SK-N-SH (cell line): ENCODE data around the gene ECI1. TPM values are rescaled to one million over a fixed set of nuclear protein-coding genes. Genes with fewer than 3 reads are reported as not detected.

Source experiments
- CTCF ChIA-PET: fragments of 300-600, 350-600 bp; formaldehyde crosslinking; extraction: SDS; loops from one replicate; lab custom pipeline; 2021; lab: Yijun Ruan, JAX
- POLR2A ChIA-PET: fragments of 350-600 bp; sonication (Branson Sonifier 250); formaldehyde crosslinking; extraction: SDS; loops from one replicate; lab custom pipeline; 2020; ENCODE audit warnings: antibody characterized with exemption, inconsistent platforms; lab: Yijun Ruan, JAX
- DNase-seq: peaks from one replicate; pipeline ENCODE4 v3.0.0; 2012
- H2AFZ ChIP-seq: fragments of 200-600 bp; sonication (generic); 2 replicates; pipeline ENCODE4 v1.8.1; 2016; ENCODE audit warnings: antibody characterized with exemption, mild to moderate bottlenecking, low read depth
- H3F3A ChIP-seq: fragments of 200-600 bp; sonication (generic); replicated peaks from 2 replicates; pipeline ENCODE3; 2016; ENCODE audit warnings: antibody characterized with exemption, mild to moderate bottlenecking; ENCODE audit not compliant: insufficient read depth
- H3K27ac ChIP-seq, 2 experiments: fragments of 200-500 bp in 1 of 2; fragments of 200-600 bp in 1 of 2; sonication (Bioruptor generic) in 1 of 2; sonication (generic), shearing (Covaris generic) in 1 of 2; 2 replicates each; pipeline versions ENCODE4 v1.5.1 to v1.6.1; 2014 to 2016; ENCODE audit warnings: low read depth in 2 of 2, inconsistent platforms in 1 of 2, low read length in 1 of 2, mild to moderate bottlenecking in 1 of 2, mixed read lengths in 1 of 2
- H3K27me3 ChIP-seq: fragments of 200-600 bp; sonication (generic), shearing (Covaris generic); 2 replicates; pipeline ENCODE4 v1.6.1; 2016; ENCODE audit warnings: mixed run types; ENCODE audit not compliant: insufficient read depth
- H3K36me3 ChIP-seq, 2 experiments: fragments of 200-500 bp in 1 of 2; fragments of 200-600 bp in 1 of 2; sonication (Bioruptor generic) in 1 of 2; sonication (generic) in 1 of 2; replicated peaks in 1 of 2; 2 replicates each; pipeline versions ENCODE3 to v1.5.1; 2014 to 2016; ENCODE audit warnings: low read length in 1 of 2, mild to moderate bottlenecking in 1 of 2; ENCODE audit not compliant: insufficient read depth in 2 of 2, control insufficient read depth in 1 of 2
- H3K4me1 ChIP-seq, 2 experiments: fragments of 200-500 bp in 1 of 2; fragments of 200-600 bp in 1 of 2; sonication (Bioruptor generic) in 1 of 2; sonication (generic), shearing (Covaris generic) in 1 of 2; 2 replicates each; pipeline versions ENCODE4 v1.5.1 to v1.6.1; 2014 to 2016; ENCODE audit warnings: low read depth in 1 of 2, low read length in 1 of 2, mixed run types in 1 of 2; ENCODE audit not compliant: insufficient read depth in 2 of 2, control insufficient read depth in 1 of 2
- H3K4me2 ChIP-seq: fragments of 200-600 bp; sonication (generic), shearing (Covaris generic); 2 replicates; pipeline ENCODE4 v1.6.1; 2017; ENCODE audit warnings: mixed run types
- H3K4me3 ChIP-seq, 2 experiments: fragments of 200-500 bp in 1 of 2; fragments of 200-600 bp in 1 of 2; sonication (Bioruptor generic) in 1 of 2; sonication (generic), shearing (Covaris generic) in 1 of 2; 2 replicates each; pipeline versions ENCODE4 v1.5.1 to v1.8.1; 2014 to 2016; ENCODE audit warnings: low read depth in 2 of 2, inconsistent platforms in 1 of 2, low read length in 1 of 2, mild to moderate bottlenecking in 1 of 2, mixed read lengths in 1 of 2, moderate library complexity in 1 of 2
- H3K79me2 ChIP-seq: fragments of 200-600 bp; sonication (generic); 2 replicates; pipeline ENCODE4 v1.8.1; 2017; ENCODE audit warnings: mild to moderate bottlenecking; ENCODE audit not compliant: insufficient read depth
- H3K9ac ChIP-seq: fragments of 200-600 bp; sonication (generic); 2 replicates; pipeline ENCODE4 v1.6.1; 2017; ENCODE audit warnings: mixed run types
- H3K9me2 ChIP-seq: fragments of 200-600 bp; sonication (generic); 2 replicates; pipeline ENCODE4 v1.6.1; 2017; ENCODE audit warnings: mixed run types
- H3K9me3 ChIP-seq: fragments of 200-600 bp; sonication (generic); 2 replicates; pipeline ENCODE4 v1.6.1; 2017; ENCODE audit warnings: mixed run types, mild to moderate bottlenecking, moderate library complexity
- H4K20me1 ChIP-seq: fragments of 200-600 bp; sonication (generic); 2 replicates; pipeline ENCODE4 v1.6.1; 2017; ENCODE audit warnings: mild to moderate bottlenecking, mixed run types; ENCODE audit not compliant: insufficient read depth
- CHD2 ChIP-seq: fragments of 150-350 bp; IDR thresholded peaks from 2 replicates; pipeline ENCODE4 v1.6.1; 2018; ENCODE audit warnings: low read length; ENCODE audit not compliant: partially characterized antibody
- ELF1 ChIP-seq: IDR thresholded peaks from 2 replicates; pipeline ENCODE4 v1.4.0; 2012
- FOSL2 ChIP-seq: IDR thresholded peaks from 2 replicates; pipeline ENCODE4 v1.4.0; 2012; ENCODE audit warnings: low read depth, mild to moderate bottlenecking, moderate library complexity, borderline replicate concordance
- GATA2 ChIP-seq: sonication (generic); formaldehyde crosslinking; IDR thresholded peaks from 2 replicates; pipeline ENCODE4 v1.5.0; 2020; ENCODE audit warnings: mild to moderate bottlenecking, missing genetic modification reagents
- MXI1 ChIP-seq: IDR thresholded peaks from 2 replicates; pipeline ENCODE4 v1.6.1; 2012; ENCODE audit warnings: mild to moderate bottlenecking, low read depth, low read length, improper control_type of control experiment
- NRF1 ChIP-seq: IDR thresholded peaks from 2 replicates; pipeline ENCODE4 v1.6.1; 2012; ENCODE audit warnings: low read depth, mild to moderate bottlenecking, low read length
- RAD21 ChIP-seq: IDR thresholded peaks from 2 replicates; pipeline ENCODE4 v1.6.1; 2012; ENCODE audit warnings: mild to moderate bottlenecking, low read length
- RCOR1 ChIP-seq: fragments of 150-350 bp; IDR thresholded peaks from 2 replicates; pipeline ENCODE4 v1.6.1; 2017; ENCODE audit warnings: antibody characterized with exemption, low read length
- RFX5 ChIP-seq: IDR thresholded peaks from 2 replicates; pipeline ENCODE4 v1.6.1; 2012; ENCODE audit warnings: mild to moderate bottlenecking, improper control_type of control experiment, low read length
- RXRA ChIP-seq: IDR thresholded peaks from 2 replicates; pipeline ENCODE4 v1.4.0; 2012; ENCODE audit warnings: low read depth, mild to moderate bottlenecking, borderline replicate concordance
- SIN3A ChIP-seq: IDR thresholded peaks from 2 replicates; pipeline ENCODE4 v1.6.1; 2012; ENCODE audit warnings: low read depth, mild to moderate bottlenecking, low read length, moderate library complexity, borderline replicate concordance
- SMC3 ChIP-seq: IDR thresholded peaks from 2 replicates; pipeline ENCODE4 v1.6.1; 2012; ENCODE audit warnings: low read depth, low read length, improper control_type of control experiment
- TAF1 ChIP-seq: IDR thresholded peaks from 2 replicates; pipeline ENCODE4 v1.6.1; 2012; ENCODE audit warnings: low read depth, mild to moderate bottlenecking, low read length, moderate library complexity, borderline replicate concordance
- TCF12 ChIP-seq: IDR thresholded peaks from 2 replicates; pipeline ENCODE4 v1.4.0; 2012
- TEAD4 ChIP-seq: IDR thresholded peaks from 2 replicates; pipeline ENCODE4 v1.4.0; 2012; ENCODE audit warnings: mild to moderate bottlenecking, borderline replicate concordance; ENCODE audit not compliant: insufficient read depth
- WGBS: methylation state at CpG from one replicate; pipeline ENCODE4 v1.1.6; 2017; ENCODE audit warnings: low lambda C conversion rate; 5-methylcytosine and 5-hydroxymethylcytosine counted together
- polyA plus RNA-seq, 3 experiments: library from polyadenylated mRNA; depleted of rRNA; stranded (reverse); fragments of >200 nt; gene quantifications; 2 replicates each; pipeline ENCODE4 v1.2.3, GENCODE V29; 2012
- TF ChIP-seq, protein P1 (sequence below): IDR thresholded peaks from 2 replicates; pipeline ENCODE4 v1.4.0; 2012; ENCODE audit warnings: low read depth, borderline replicate concordance
- TF ChIP-seq, protein P2 (sequence below): IDR thresholded peaks from 2 replicates; pipeline ENCODE4 v1.6.1; 2012; ENCODE audit warnings: mild to moderate bottlenecking, low read depth, low read length, moderate library complexity

Gene ECI1
- polyA plus RNA-seq, 1 of the 3 experiments (the other 2 are of a cell fraction), result 61.8 TPM

DNA sequence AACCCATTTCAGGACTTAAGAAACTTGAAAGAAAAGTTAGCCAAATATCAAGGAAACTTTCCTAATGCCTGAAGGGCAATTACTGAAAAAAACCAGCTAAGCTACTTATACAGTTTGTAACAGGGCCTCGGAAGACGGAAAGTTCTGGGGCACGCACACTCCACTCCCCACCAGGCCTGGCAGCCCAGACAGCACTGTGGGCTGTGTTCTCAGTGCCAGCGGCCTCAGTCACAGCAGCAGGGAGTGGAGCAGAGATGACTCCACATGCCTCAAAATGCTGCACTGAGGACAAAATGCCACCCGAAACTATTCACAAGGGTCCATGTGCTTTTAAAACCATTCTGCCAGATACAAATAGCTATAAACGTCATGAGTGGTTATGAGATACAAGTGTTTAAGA, 6.3 kb upstream of the ECI1 start:
- peaks cover 72 to 83% of the 10 kb centered on the region in 2 experiments for H3K36me3 ChIP-seq
- CTCF ChIA-PET, result interaction anchor here (1.8 to 2.0 kb wide), 2 partner anchors 53 to 63 kb away, joined by 4 to 9 read pairs; partner anchors contain the start of gene MLST8
- no peaks in the 10 kb centered on the region for H3K9me3 ChIP-seq

DNA sequence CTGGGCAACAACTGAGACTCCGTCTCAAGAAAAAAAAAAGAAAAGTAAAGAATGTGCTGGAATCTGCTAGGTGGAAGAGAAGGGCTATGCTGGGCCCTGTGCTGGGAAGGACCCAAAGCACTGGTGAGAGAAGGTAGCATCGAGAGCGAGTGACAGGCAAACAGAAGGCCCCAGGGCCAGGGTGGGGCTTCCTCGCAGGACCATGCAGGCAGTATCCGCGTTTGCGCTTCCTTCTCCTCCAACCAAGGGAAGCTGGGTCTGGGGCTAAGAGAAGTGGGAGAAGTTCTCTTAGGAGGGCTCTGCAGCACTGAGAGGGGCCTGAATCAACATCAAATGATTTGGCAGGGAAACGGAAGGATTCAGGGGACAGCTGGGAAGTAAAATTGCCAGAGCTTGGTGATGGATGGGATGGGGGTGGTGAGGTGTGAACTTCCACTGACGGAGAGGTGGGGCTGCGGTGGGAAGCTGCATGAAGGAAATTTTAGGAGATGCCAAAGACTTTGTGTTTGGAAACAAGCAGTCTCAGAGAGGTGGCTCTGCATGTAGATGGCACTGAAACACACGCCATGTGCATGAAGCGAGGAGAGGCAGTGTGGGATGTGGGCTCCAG, 5.2 kb upstream of the ECI1 start:
- ChIA-PET POLR2A (no interaction called here), CTCF (interaction anchor here (1.8 to 2.0 kb wide), 2 partner anchors 52 to 62 kb away, joined by 4 to 9 read pairs; partner anchors contain the start of gene MLST8)
- WGBS, result 94% methylated on average over 12 of the region's 12 CpGs
- Histone ChIP-seq H2AFZ (no peak overlapping the region), H3K79me2 (peaks cover 60% of the 10 kb centered on the region), H3F3A (peaks cover 50% of the 10 kb centered on the region), H3K4me2 (no peak overlapping the region), H3K36me3 (peaks cover 61 to 84% of the 10 kb centered on the region in 2 experiments), H4K20me1 (peaks cover 45% of the 10 kb centered on the region), H3K27me3 (no peaks in the 10 kb centered on the region), H3K9me2 (no peaks in the 10 kb centered on the region), H3K4me3 (no peak overlapping the region), H3K27ac (no peak overlapping the region), H3K9ac (no peak overlapping the region), H3K4me1 (peaks cover 5 to 7% of the 10 kb centered on the region in 2 experiments; a peak in 1 of 4 replicates), H3K9me3 (no peaks in the 10 kb centered on the region)
- TF ChIP-seq SMC3 (no peak), RFX5 (no peak), GATA2 (no peak), NRF1 (no peak), TAF1 (no peak), RCOR1 (no peak), ELF1 (no peak), CHD2 (no peak), RXRA (no peak), TCF12 (no peak), TEAD4 (no peak), SIN3A (no peak), RAD21 (no peak), FOSL2 (no peak), MXI1 (no peak)
- TF ChIP-seq, protein P1, sequence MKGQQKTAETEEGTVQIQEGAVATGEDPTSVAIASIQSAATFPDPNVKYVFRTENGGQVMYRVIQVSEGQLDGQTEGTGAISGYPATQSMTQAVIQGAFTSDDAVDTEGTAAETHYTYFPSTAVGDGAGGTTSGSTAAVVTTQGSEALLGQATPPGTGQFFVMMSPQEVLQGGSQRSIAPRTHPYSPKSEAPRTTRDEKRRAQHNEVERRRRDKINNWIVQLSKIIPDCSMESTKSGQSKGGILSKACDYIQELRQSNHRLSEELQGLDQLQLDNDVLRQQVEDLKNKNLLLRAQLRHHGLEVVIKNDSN, result no peak
- TF ChIP-seq, protein P2, sequence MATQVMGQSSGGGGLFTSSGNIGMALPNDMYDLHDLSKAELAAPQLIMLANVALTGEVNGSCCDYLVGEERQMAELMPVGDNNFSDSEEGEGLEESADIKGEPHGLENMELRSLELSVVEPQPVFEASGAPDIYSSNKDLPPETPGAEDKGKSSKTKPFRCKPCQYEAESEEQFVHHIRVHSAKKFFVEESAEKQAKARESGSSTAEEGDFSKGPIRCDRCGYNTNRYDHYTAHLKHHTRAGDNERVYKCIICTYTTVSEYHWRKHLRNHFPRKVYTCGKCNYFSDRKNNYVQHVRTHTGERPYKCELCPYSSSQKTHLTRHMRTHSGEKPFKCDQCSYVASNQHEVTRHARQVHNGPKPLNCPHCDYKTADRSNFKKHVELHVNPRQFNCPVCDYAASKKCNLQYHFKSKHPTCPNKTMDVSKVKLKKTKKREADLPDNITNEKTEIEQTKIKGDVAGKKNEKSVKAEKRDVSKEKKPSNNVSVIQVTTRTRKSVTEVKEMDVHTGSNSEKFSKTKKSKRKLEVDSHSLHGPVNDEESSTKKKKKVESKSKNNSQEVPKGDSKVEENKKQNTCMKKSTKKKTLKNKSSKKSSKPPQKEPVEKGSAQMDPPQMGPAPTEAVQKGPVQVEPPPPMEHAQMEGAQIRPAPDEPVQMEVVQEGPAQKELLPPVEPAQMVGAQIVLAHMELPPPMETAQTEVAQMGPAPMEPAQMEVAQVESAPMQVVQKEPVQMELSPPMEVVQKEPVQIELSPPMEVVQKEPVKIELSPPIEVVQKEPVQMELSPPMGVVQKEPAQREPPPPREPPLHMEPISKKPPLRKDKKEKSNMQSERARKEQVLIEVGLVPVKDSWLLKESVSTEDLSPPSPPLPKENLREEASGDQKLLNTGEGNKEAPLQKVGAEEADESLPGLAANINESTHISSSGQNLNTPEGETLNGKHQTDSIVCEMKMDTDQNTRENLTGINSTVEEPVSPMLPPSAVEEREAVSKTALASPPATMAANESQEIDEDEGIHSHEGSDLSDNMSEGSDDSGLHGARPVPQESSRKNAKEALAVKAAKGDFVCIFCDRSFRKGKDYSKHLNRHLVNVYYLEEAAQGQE, result no peak
- no peak for DNase-seq

More for the DNA sequence above, 6.3 kb upstream of the ECI1 start:
- Histone ChIP-seq H3K79me2 (peaks cover 71% of the 10 kb centered on the region), H3F3A (peaks cover 46% of the 10 kb centered on the region), H4K20me1 (peaks cover 53% of the 10 kb centered on the region), H3K4me2 (no peak overlapping the region), H2AFZ (no peak overlapping the region), H3K4me3 (no peak overlapping the region), H3K9me2 (no peaks in the 10 kb centered on the region), H3K27ac (no peak overlapping the region), H3K27me3 (no peaks in the 10 kb centered on the region), H3K9ac (no peak overlapping the region), H3K4me1 (no peaks in the 10 kb centered on the region)
- 90% methylated on average over 6 of the region's 6 CpGs for WGBS
- POLR2A ChIA-PET, result no interaction called here
- no peak for DNase-seq
- TF ChIP-seq RFX5 (no peak), SMC3 (no peak)
